ENCODE measurements around the gene SMIM44. TPM values are rescaled to one million over a fixed set of nuclear protein-coding genes. Genes with fewer than 3 reads are reported as not detected.

SMIM44 gene
- total RNA-seq, 4 donors from 2014 or later = not detected

- TF ChIP-seq POLR2A (IDR thresholded peaks at IDR 0.05) = no peak
- TF ChIP-seq, protein P1, sequence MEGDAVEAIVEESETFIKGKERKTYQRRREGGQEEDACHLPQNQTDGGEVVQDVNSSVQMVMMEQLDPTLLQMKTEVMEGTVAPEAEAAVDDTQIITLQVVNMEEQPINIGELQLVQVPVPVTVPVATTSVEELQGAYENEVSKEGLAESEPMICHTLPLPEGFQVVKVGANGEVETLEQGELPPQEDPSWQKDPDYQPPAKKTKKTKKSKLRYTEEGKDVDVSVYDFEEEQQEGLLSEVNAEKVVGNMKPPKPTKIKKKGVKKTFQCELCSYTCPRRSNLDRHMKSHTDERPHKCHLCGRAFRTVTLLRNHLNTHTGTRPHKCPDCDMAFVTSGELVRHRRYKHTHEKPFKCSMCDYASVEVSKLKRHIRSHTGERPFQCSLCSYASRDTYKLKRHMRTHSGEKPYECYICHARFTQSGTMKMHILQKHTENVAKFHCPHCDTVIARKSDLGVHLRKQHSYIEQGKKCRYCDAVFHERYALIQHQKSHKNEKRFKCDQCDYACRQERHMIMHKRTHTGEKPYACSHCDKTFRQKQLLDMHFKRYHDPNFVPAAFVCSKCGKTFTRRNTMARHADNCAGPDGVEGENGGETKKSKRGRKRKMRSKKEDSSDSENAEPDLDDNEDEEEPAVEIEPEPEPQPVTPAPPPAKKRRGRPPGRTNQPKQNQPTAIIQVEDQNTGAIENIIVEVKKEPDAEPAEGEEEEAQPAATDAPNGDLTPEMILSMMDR (IDR thresholded peaks at IDR 0.05) = no peak
- intact Hi-C loops (cut with DNase I; ENCODE audit: low total_unique reads) = no loop called here
- DNase-seq (ENCODE audit: low spot score in 2 of 2) = no peak
- H3K4me3 ChIP-seq (ENCODE audit: low read depth, poor library complexity, severe bottlenecking) = no peak overlapping the region
- 58 to 73% methylated on average over 7 to 14 of the region's 15 CpGs for WGBS, 2 donors
Observed at GRCh38 chr19:3516675-3517207, 33.5 kb upstream of the SMIM44 start.

DNA sequence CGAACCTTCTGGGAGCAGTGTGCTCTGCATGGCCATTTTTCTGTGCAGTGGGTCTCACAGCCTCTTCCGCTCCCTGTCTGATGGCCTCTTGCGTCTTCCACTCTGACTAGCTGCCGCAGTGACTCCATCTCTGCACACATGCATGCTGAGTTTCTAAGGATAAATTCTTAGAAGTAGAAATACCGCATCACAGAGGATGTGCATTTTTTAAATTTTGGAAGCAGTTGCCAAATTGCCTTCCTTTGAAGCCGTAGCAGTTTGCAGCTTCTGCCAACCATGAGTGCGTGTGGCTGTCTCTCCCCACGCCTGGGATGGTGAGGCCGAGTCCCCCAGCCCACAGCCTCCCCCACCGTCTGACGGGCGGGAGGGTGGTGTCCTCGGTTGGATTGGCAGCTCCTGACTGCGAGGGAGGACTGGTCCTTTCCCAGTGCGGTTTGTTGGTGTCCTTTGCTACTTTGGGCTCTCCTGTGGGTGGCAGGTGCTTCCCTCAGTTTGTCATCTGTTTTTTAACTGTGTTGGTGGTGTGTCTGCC lies 32.7 kb upstream of the SMIM44 start:
- H3K4me3 ChIP-seq (ENCODE audit: low read depth, poor library complexity, severe bottlenecking) = no peak overlapping the region
- DNase-seq (ENCODE audit: low spot score in 2 of 2) = no peak
- TF ChIP-seq, protein P1 (IDR thresholded peaks at IDR 0.05) = no peak
- TF ChIP-seq POLR2A (IDR thresholded peaks at IDR 0.05) = no peak
- 49 to 64% methylated on average over 15 of the region's 15 CpGs for WGBS, 2 donors
- intact Hi-C loops (cut with DNase I; ENCODE audit: low total_unique reads) = no loop called here

GRCh38 chr19:3514930-3515329 lies 31.7 kb upstream of the SMIM44 start:
- H3K4me3 ChIP-seq (ENCODE audit: low read depth, poor library complexity, severe bottlenecking) = no peak overlapping the region
- intact Hi-C loops (cut with DNase I; ENCODE audit: low total_unique reads) = no loop called here
- TF ChIP-seq, protein P1 (IDR thresholded peaks at IDR 0.05) = no peak
- TF ChIP-seq POLR2A (IDR thresholded peaks at IDR 0.05) = no peak
- 78 to 91% methylated on average over 9 to 10 of the region's 12 CpGs for WGBS, 2 donors
- no peak for DNase-seq (ENCODE audit: low spot score in 2 of 2)

GRCh38 chr19:3513229-3514140 lies 30.2 kb upstream of the SMIM44 start:
- WGBS, 2 donors = 80 to 82% methylated on average over 17 to 22 of the region's 23 CpGs
- TF ChIP-seq, protein P1 (IDR thresholded peaks at IDR 0.05) = no peak
- TF ChIP-seq POLR2A (IDR thresholded peaks at IDR 0.05) = no peak
- H3K4me3 ChIP-seq (ENCODE audit: low read depth, poor library complexity, severe bottlenecking) = no peak overlapping the region
- intact Hi-C loops (cut with DNase I; ENCODE audit: low total_unique reads) = no loop called here
- DNase-seq (ENCODE audit: low spot score in 2 of 2) = no peak

GRCh38 chr19:3512562-3513228 lies 29.5 kb upstream of the SMIM44 start:
- no peak for DNase-seq (ENCODE audit: low spot score in 2 of 2)
- intact Hi-C loops (cut with DNase I; ENCODE audit: low total_unique reads) = no loop called here
- no peak for TF ChIP-seq POLR2A (IDR thresholded peaks at IDR 0.05)
- TF ChIP-seq, protein P1 (IDR thresholded peaks at IDR 0.05) = no peak
- 91 to 92% methylated on average over 16 to 17 of the region's 17 CpGs for WGBS, 2 donors
- no peak overlapping the region for H3K4me3 ChIP-seq (ENCODE audit: low read depth, poor library complexity, severe bottlenecking)
